K562 (cell line): ENCODE results near the gene TM7SF2. TPM values are rescaled to one million over a fixed set of nuclear protein-coding genes. Genes with fewer than 3 reads are reported as not detected.

Experiments used
- ARID4B ChIP-seq: sonication (generic); formaldehyde crosslinking; IDR thresholded peaks from 2 replicates; pipeline ENCODE4 v1.8.0; 2022; ENCODE audit warnings: mild to moderate bottlenecking, missing genetic modification reagents
- DNMT1 ChIP-seq: fragments of 450-650 bp; IDR thresholded peaks from 2 replicates; pipeline ENCODE4 v1.6.1; 2016; ENCODE audit warnings: antibody characterized with exemption, mild to moderate bottlenecking
- E2F4 ChIP-seq: sonication (generic); formaldehyde crosslinking; IDR thresholded peaks from 2 replicates; pipeline ENCODE4 v1.8.0; 2022; ENCODE audit warnings: mild to moderate bottlenecking, low read depth, missing genetic modification reagents
- ELF4 ChIP-seq: fragments of 450-650 bp; formaldehyde crosslinking; IDR thresholded peaks from 2 replicates; pipeline ENCODE4 v1.4.0; 2022; ENCODE audit warnings: missing genetic modification characterization
- ETV5 ChIP-seq: sonication (generic); formaldehyde crosslinking; IDR thresholded peaks from 2 replicates; pipeline ENCODE4 v1.4.0; 2020; ENCODE audit warnings: low read depth, mild to moderate bottlenecking, missing genetic modification reagents
- HNRNPL ChIP-seq: fragments of 200-400 bp; formaldehyde crosslinking; IDR thresholded peaks from 2 replicates; pipeline ENCODE4 v1.6.1; 2017; ENCODE audit warnings: low read depth, mild to moderate bottlenecking, low read length
- RBM25 ChIP-seq: fragments of 200-400 bp; formaldehyde crosslinking; IDR thresholded peaks from 2 replicates; pipeline ENCODE4 v1.6.1; 2018; ENCODE audit warnings: low read length, low read depth, moderate library complexity; ENCODE audit not compliant: severe bottlenecking
- STAG1 ChIP-seq: sonication (generic); formaldehyde crosslinking; IDR thresholded peaks from 2 replicates; pipeline ENCODE4 v1.5.0; 2020; ENCODE audit warnings: missing genetic modification reagents, borderline replicate concordance
- THRA ChIP-seq: fragments of 450-650 bp; IDR thresholded peaks from 2 replicates; pipeline ENCODE4 v1.6.1; 2017; ENCODE audit warnings: mild to moderate bottlenecking, moderate library complexity
- ZMIZ1 ChIP-seq, 2 experiments: fragments of 150-350 bp in 1 of 2; IDR thresholded peaks; 2 replicates each; pipeline ENCODE4 v1.6.1; 2012 to 2016; ENCODE audit warnings: low read depth in 2 of 2, low read length in 2 of 2, mild to moderate bottlenecking in 1 of 2, moderate library complexity in 1 of 2
- ZNF436 ChIP-seq: fragments of 250-450, 450-650 bp; sonication (Bioruptor Pico); formaldehyde crosslinking; IDR thresholded peaks from 2 replicates; pipeline ENCODE4 v1.7.0; 2020; ENCODE audit warnings: mild to moderate bottlenecking
- polyA plus RNA-seq, 8 experiments: library from polyadenylated mRNA; depleted of rRNA in 4 of 8; stranded (reverse) in 5 of 8; unstranded in 3 of 8; fragments of >200 nt; fragmentation: Nextera tagmentation in 2 of 8; fragmentation: Illumina TruSeq in 1 of 8; extraction: Ambion mirVana in 2 of 8; extraction: Trizol in 1 of 8; gene quantifications; 2 replicates each; pipeline versions ENCODE4 v1.2.1 to v1.2.3, GENCODE V29; 2011 to 2014; ENCODE audit warnings: inconsistent platforms in 1 of 8, missing spikeins in 1 of 8
- total RNA-seq, 7 experiments: library from RNA; depleted of rRNA in 6 of 7; stranded (reverse); fragments of >200 nt in 6 of 7; fragmentation: Illumina TruSeq in 2 of 7; extraction: Trizol in 2 of 7; gene quantifications; 2 replicates each; pipeline versions ENCODE4 v1.2.1 to v1.2.3, GENCODE V29; 2011 to 2021; ENCODE audit warnings: low replicate concordance in 1 of 7

Gene TM7SF2
- total and polyA plus RNA-seq, 9 of the 15 experiments (the other 6 are each of a cell fraction or from before 2014, with no cell fraction given): 1.2 to 22.0 (median 14.3) TPM

- no peak; the same call in 1 of the 2 replicates for TF ChIP-seq E2F4 (CRISPR knock-in tag)
- no peak for TF ChIP-seq ZMIZ1 (IDR thresholded peaks at IDR 0.05; ENCODE audit: low read depth in 2 of 2, low read length in 2 of 2)
- no peak for TF ChIP-seq STAG1
- TF ChIP-seq ARID4B (CRISPR knock-in tag): peak; percentile 26
- peak; percentile 64 for TF ChIP-seq ETV5
- no peak for TF ChIP-seq ZNF436 (CRISPR knock-in tag)
- TF ChIP-seq HNRNPL: peak; percentile 79; the same call in 1 of the 2 replicates
- no peak for TF ChIP-seq ELF4
- no peak for TF ChIP-seq RBM25
- TF ChIP-seq THRA: no peak
- no peak for TF ChIP-seq DNMT1
Measured at GRCh38 chr11:65112546-65113360, 1.1 kb downstream of the TM7SF2 start (continued).
